ENCODE results near the gene DDIT3.

DDIT3 gene

DNA sequence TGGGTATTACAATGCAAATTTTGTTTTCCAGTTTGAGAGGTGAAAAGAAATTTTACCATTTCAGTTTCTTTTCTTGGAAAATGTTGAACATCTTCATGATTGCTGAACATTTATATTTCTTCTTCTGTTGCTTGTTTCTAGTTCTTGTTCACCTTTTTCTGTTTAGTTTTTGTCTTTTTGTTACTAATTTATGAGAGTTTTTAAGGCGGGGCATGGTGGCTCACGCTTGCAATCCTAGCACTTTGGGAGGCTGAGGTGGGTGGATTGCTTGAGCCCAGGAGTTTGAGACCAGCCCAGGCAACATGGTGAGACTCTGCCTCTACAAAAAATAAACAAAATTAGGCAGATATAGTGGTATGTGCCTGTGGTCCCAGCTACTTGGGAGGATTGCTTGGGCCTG is 40.2 kb upstream of the DDIT3 start:
- TF ChIP-seq, protein P1, sequence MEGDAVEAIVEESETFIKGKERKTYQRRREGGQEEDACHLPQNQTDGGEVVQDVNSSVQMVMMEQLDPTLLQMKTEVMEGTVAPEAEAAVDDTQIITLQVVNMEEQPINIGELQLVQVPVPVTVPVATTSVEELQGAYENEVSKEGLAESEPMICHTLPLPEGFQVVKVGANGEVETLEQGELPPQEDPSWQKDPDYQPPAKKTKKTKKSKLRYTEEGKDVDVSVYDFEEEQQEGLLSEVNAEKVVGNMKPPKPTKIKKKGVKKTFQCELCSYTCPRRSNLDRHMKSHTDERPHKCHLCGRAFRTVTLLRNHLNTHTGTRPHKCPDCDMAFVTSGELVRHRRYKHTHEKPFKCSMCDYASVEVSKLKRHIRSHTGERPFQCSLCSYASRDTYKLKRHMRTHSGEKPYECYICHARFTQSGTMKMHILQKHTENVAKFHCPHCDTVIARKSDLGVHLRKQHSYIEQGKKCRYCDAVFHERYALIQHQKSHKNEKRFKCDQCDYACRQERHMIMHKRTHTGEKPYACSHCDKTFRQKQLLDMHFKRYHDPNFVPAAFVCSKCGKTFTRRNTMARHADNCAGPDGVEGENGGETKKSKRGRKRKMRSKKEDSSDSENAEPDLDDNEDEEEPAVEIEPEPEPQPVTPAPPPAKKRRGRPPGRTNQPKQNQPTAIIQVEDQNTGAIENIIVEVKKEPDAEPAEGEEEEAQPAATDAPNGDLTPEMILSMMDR (IDR thresholded peaks at IDR 0.05; ENCODE audit: control extremely low read depth, extremely low read depth, low read depth, missing control alignments), result no peak
- no peak for DNase-seq (ENCODE audit: extremely low spot score)
- ChIA-PET CTCF (interaction anchor here (0.9 to 2.3 kb wide), 3 partner anchors 23 to 60 kb away, joined by 3 to 9 read pairs (median 4); no protein-coding TSS in a partner anchor), POLR2A (no interaction called here)

DNA sequence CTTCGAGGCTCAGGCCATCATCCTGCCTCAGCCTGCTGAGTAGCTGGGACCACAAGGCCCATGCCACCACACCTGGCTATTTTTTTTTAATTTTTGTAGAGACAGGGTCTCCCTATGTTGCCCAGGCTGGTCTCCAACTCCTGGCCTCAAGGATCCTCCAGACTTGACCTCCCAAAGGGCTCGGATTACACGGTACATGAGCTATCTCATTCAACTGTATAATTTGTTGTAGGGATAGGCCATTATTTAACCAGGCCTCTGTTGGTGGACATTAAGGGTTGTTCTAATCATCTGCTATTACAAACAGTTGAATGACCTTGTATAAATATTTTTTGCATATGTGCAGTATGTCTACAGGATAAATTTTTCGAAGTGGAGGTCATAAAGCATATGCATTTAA is 38.5 kb upstream of the DDIT3 start:
- DNase-seq (ENCODE audit: extremely low spot score), result no peak
- CTCF ChIA-PET, result interaction anchor here (1.0 to 1.9 kb wide), 2 partner anchors 24 to 34 kb away, joined by 3 to 4 read pairs; no protein-coding TSS in a partner anchor
- POLR2A ChIA-PET, result no interaction called here
- TF ChIP-seq, protein P1 (IDR thresholded peaks at IDR 0.05; ENCODE audit: control extremely low read depth, extremely low read depth, low read depth, missing control alignments), result no peak

DNA sequence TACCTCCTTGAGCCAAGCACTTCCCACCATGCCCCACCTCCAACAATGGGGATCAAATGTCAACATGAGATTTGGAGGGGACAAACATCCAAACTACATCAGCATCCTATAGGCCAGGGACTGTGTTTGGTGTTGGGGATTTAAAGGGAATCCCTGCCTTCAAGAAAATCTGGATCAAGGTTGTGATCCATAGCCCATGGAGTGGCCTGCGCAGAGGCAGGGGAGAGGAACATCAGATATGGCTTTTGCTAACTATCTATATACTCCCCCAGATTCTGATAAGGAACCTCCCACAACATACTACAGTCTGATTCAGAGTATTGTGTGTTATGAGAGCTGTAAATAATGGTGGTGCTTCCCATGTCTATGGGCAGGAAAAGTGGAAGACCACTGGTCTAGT is 34.6 kb upstream of the DDIT3 start:
- CTCF ChIA-PET, result interaction anchor here (4.1 kb wide), 1 partner anchor 28 kb away, joined by 27 read pairs; no protein-coding TSS in a partner anchor

DNA sequence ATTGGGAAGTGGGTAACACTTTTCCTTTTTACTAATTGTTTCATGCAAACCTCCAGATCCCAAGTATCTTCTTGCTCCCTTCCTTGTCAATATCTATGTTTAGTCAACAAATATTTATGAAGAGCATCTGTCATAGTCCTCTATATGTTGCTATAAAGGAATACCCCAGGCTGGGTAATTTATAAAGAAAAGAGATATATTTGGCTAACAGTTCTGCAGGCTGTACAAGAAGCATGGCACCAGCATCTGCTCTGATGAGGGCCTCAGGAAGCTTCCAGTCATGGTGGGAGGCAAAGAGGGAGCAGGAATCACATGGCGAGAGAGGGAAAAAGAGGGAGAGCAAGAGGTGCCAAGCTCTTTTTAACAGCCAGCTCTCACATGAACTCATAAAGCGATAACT is 34.1 kb upstream of the DDIT3 start:
- DNase-seq (ENCODE audit: extremely low spot score), result no peak
- POLR2A ChIA-PET, result no interaction called here
- CTCF ChIA-PET, result interaction anchor here (4.1 kb wide), 1 partner anchor 29 kb away, joined by 27 read pairs; no protein-coding TSS in a partner anchor
- TF ChIP-seq, protein P1 (IDR thresholded peaks at IDR 0.05; ENCODE audit: control extremely low read depth, extremely low read depth, low read depth, missing control alignments), result no peak

More for the DNA sequence above, 34.6 kb upstream of the DDIT3 start:
- no peak for DNase-seq (ENCODE audit: extremely low spot score)
- TF ChIP-seq, protein P1 (IDR thresholded peaks at IDR 0.05; ENCODE audit: control extremely low read depth, extremely low read depth, low read depth, missing control alignments), result no peak
- POLR2A ChIA-PET, result no interaction called here

DNA sequence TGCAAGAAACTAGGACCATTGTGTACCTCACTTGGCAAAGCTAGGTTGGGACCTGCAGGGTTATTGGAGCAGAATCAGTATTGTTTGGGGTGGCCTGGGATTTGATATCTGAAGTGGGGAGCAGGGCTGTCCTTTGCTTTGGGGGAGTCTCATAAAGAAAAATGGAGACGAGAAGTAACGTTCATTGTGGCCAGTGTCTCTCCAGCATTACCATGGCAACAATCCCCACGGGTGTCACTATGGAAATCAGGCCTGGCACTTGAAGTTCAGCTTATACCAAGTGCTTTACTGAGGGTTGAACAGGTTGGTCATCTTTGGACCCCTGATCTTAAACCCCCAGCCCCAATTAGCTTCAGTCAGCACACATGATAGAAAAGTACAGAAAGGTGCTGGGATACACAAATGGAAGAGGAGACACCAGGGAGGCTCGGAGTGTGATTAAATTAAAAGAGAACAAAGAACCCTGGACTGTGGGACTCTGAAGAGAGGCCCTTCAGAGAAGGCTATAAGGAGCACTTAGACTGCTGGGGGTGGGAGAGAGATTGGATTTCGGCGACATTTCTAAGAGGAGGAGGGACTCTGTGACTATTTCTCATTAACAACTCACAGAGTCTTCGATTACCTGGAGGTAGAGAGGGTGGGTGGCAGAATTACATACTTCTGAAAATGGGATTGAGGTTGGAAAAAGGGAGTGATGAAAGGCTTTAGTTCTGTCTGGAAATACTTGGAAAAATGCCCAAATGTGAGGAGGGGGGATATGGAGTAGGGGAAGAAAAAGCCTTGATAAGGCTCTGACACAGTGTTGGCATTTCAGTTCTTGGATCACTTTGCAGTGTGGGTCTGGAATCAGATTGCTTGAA is 33.3 kb upstream of the DDIT3 start:
- ChIA-PET CTCF (interaction anchor here (1.1 to 4.1 kb wide), 3 partner anchors 27 to 79 kb away, joined by 3 to 27 read pairs (median 4); partner anchors contain the start of gene B4GALNT1), POLR2A (no interaction called here)
- TF ChIP-seq, protein P1 (IDR thresholded peaks at IDR 0.05; ENCODE audit: control extremely low read depth, extremely low read depth, low read depth, missing control alignments), result no peak
- no peak for DNase-seq (ENCODE audit: extremely low spot score)

DNA sequence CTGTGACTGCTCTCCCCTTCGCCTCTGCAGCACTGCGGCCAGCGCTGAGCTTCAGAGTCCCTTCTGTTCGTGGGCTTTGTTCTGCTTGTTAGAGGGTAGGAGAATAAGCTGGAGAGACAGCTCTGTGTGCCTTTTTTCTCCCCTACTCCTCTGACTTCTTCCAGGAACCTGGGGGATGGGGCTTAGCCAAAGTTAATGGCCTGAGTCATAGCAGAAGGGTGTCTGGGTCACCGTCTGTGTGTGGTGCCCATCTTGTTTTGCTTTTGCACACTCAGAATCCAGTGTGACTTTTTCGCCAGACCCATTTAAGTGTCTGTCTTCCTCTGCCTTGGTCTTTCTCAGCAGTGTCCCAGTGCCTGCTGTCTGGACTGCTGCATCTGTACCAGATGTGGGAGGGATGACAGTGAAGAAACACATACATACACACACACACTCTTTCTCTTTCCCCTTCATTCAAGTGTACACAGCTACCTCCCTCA is 32.6 kb upstream of the DDIT3 start:
- POLR2A ChIA-PET, result no interaction called here

More for the DNA sequence above, 32.6 kb upstream of the DDIT3 start:
- CTCF ChIA-PET, result interaction anchor here (0.7 to 4.1 kb wide), 4 partner anchors 18 to 80 kb away, joined by 3 to 27 read pairs (median 4); partner anchors contain the start of gene B4GALNT1
- DNase-seq (ENCODE audit: extremely low spot score), result no peak
- TF ChIP-seq, protein P1 (IDR thresholded peaks at IDR 0.05; ENCODE audit: control extremely low read depth, extremely low read depth, low read depth, missing control alignments), result no peak

Data from GM10248 (cell line).